Measurements from ENCODE around the gene LRATD1. TPM values are rescaled to one million over a fixed set of nuclear protein-coding genes. Genes with fewer than 3 reads are reported as not detected.

LRATD1 gene
- total and polyA plus RNA-seq, 9 of the 15 experiments (the other 6 are each of a cell fraction or from before 2014, with no cell fraction given): 0.36 to 6.5 (median 2.8) TPM

DNA sequence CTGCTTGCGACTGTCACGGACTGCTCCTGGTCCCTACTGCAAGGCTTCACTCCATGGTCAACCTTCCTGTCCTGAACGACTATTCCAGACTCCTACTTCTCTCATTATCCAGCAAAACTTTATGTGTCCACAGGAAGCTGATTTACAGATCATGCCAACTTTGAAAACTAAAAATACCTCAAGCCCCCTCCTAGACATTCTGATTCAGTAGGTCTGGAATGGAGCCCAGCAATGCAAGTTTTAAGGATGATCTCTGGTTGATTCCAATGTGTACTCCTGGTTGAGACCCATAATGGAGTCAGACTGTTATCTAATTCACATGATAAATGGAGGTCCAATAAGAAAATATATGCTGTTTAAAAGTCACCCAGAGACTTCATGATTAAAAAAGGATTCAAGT is 13.1 kb upstream of the LRATD1 start (continued):
- no peak for TF ChIP-seq ARID2 (IDR thresholded peaks at IDR 0.05)
- no peak for TF ChIP-seq HLTF (IDR thresholded peaks at IDR 0.05)
- no peak for TF ChIP-seq ETS2 (tag; IDR thresholded peaks at IDR 0.05; ENCODE audit: borderline replicate concordance, poor library complexity, severe bottlenecking)

DNA sequence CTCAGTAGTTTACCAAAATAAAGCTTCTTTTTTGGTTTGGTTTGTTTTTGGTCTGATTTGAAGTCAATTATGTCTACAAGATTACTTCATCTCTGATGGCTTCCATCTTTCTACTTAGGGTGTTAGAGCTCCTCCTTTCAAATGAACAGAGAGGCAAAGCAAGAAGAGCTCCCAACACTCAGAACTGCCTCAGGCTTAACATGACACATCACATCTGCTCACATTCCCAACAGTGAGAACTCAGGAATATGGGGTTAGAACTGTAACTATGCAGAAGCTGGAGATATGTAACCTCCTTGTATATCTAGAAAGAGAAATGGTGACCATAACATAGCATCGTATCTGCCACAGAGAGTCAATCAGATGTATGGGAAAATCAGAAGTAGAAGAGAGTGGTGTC is 11.4 kb upstream of the LRATD1 start:
- ChIA-PET POLR2A (no interaction called here), CTCF (ENCODE audit: low intra/inter-chr PET ratio) (no interaction called here)
- TF ChIP-seq BRCA1 (IDR thresholded peaks at IDR 0.05) (no peak), BRCA1 (CRISPR knock-in tag; IDR thresholded peaks at IDR 0.05) (no peak), MAFG (tag; conservative IDR thresholded peaks at IDR 0.05) (no peak), EZH2 (IDR thresholded peaks at IDR 0.05; ENCODE audit: borderline replicate concordance, low read depth, low read length) (no peak), HDGF (IDR thresholded peaks at IDR 0.05) (no peak), ILF3 (IDR thresholded peaks at IDR 0.05; ENCODE audit: borderline replicate concordance) (no peak)
- TF ChIP-seq, protein P1, sequence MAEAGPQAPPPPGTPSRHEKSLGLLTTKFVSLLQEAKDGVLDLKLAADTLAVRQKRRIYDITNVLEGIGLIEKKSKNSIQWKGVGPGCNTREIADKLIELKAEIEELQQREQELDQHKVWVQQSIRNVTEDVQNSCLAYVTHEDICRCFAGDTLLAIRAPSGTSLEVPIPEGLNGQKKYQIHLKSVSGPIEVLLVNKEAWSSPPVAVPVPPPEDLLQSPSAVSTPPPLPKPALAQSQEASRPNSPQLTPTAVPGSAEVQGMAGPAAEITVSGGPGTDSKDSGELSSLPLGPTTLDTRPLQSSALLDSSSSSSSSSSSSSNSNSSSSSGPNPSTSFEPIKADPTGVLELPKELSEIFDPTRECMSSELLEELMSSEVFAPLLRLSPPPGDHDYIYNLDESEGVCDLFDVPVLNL (CRISPR knock-in tag; IDR thresholded peaks at IDR 0.05; ENCODE audit: low read depth): no peak
- no peaks in the 10 kb centered on the region for H3K4me1 ChIP-seq (replicated peaks in 1 of 2; ENCODE audit: control insufficient read depth in 2 of 2, insufficient read depth in 2 of 2, low read length in 2 of 2)
- 0% methylated on average over 1 of the region's 1 CpG for WGBS (ENCODE audit: insufficient coverage, low coverage, missing lambda C conversion rate)
- H3K79me2 ChIP-seq (ENCODE audit: control insufficient read depth, insufficient read depth, low read length): no peaks in the 10 kb centered on the region
- ATAC-seq (no peak), FAIRE-seq (no peak), DNase-seq (ENCODE audit: extremely low read depth in 1 of 4, low spot score in 3 of 4) (no peak)
- no peaks in the 10 kb centered on the region for H3K36me3 ChIP-seq (ENCODE audit: control insufficient read depth, insufficient read depth, low read length)
- H3K4me3 ChIP-seq: no peak overlapping the region
- intact Hi-C loops (cut with micrococcal nuclease): no loop called here
- H3K27me3 ChIP-seq (ENCODE audit: control insufficient read depth in 2 of 2, insufficient read depth in 2 of 2, low read length in 2 of 2): no peaks in the 10 kb centered on the region
- H3K9ac ChIP-seq (ENCODE audit: insufficient read depth in 1 of 2, low read depth in 2 of 2, low read length in 2 of 2): no peak overlapping the region
- no peak overlapping the region for H2AFZ ChIP-seq (ENCODE audit: low read depth, low read length)
- no peaks in the 10 kb centered on the region for H3K9me3 ChIP-seq (replicated peaks; ENCODE audit: control insufficient read depth, insufficient read depth, low read depth, low read length)
- H3K9me1 ChIP-seq (ENCODE audit: control insufficient read depth, insufficient read depth, low read length): no peaks in the 10 kb centered on the region
- H3K27ac ChIP-seq (ENCODE audit: extremely low read depth, low read depth, low read length): no peak overlapping the region
- BruUV-seq (replicated peaks): no TSS peak
- no peaks in the 10 kb centered on the region for H4K20me1 ChIP-seq (replicated peaks; ENCODE audit: control insufficient read depth, insufficient read depth, low read length)
- no peak overlapping the region for H3K4me2 ChIP-seq (ENCODE audit: insufficient read depth, low read length)
- in situ Hi-C loops (cut with MboI): no loop called here

Data from K562 (cell line).